Peyer's patch (tissue), 4 donors: ENCODE measurements around the gene MAN1C1. TPM values are rescaled to one million over a fixed set of nuclear protein-coding genes. Genes with fewer than 3 reads are reported as not detected.

Source experiments
- DNase-seq, 3 donors: peaks; one replicate each; pipeline ENCODE4 v3.0.0-alpha.2; 2017 to 2019
- H3K27ac ChIP-seq, 4 donors: fragments of 200-600 bp; sonication (generic); one replicate each; pipeline ENCODE4 v1.5.1; 2016 to 2019
- H3K27me3 ChIP-seq, 2 donors: fragments of 200-600 bp; sonication (generic); one replicate each; pipeline ENCODE4 v1.5.1; 2019
- H3K36me3 ChIP-seq, 3 donors: fragments of 200-600 bp; sonication (generic); one replicate each; pipeline ENCODE4 v1.5.1; 2016 to 2019
- H3K4me1 ChIP-seq, 4 donors: fragments of 200-600 bp; sonication (generic); one replicate each; pipeline ENCODE4 v1.5.1; 2016 to 2019
- H3K4me3 ChIP-seq, 4 donors: fragments of 200-600 bp; sonication (generic); 1 replicate in 3 of 4; 2 replicates in 1 of 4; pipeline ENCODE4 v1.5.1; 2016 to 2019; ENCODE audit warnings: mild to moderate bottlenecking in 1 of 4
- H3K9me3 ChIP-seq, 4 donors: fragments of 200-600 bp; sonication (generic); one replicate each; pipeline ENCODE4 v1.5.1; 2016 to 2019; ENCODE audit warnings: mild to moderate bottlenecking in 1 of 4
- POLR2A ChIP-seq, 2 donors: fragments of 450-650 bp; IDR thresholded peaks; one replicate each; pipeline ENCODE4 v1.5.1; 2017; ENCODE audit warnings: antibody characterized with exemption in 2 of 2, mild to moderate bottlenecking in 2 of 2, moderate library complexity in 2 of 2
- total RNA-seq, 4 donors: library from RNA; depleted of rRNA; stranded (reverse); fragments of >200 nt; gene quantifications; one replicate each; pipeline ENCODE4 v1.1.0, GENCODE V29; 2016
- TF ChIP-seq, protein P1 (sequence below), 6 experiments: fragments of 450-650 bp in 4 of 6; fragments of 200-600 bp in 2 of 6; sonication (generic) in 1 of 6; IDR thresholded peaks; one replicate each; pipeline ENCODE4 v1.5.1; 2017 to 2019; ENCODE audit warnings: antibody characterized with exemption in 6 of 6, mild to moderate bottlenecking in 3 of 6, moderate library complexity in 1 of 6

MAN1C1 gene
- total RNA-seq, 4 donors from 2014 or later, result 2.3 to 10.7 (median 6.7) TPM

DNA sequence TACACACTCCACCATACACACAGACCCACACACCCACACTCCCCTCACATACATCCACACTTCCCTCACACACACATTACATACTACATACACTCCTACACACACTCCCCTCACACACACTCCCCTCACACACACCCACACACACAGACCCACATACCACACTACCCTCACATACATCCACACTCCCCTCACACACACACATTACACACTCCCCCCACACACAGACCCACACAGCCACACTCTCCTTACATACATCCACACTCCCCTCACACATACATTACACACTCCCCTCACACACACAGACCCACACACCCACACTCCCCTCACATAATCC lies 150.8 kb downstream of the MAN1C1 start:
- Histone ChIP-seq H3K4me1 (peaks cover 0 to 10% (median 0%) of the 10 kb centered on the region in 4 donors), H3K36me3 (no peaks in the 10 kb centered on the region), H3K27me3 (no peaks in the 10 kb centered on the region), H3K4me3 (no peak overlapping the region), H3K9me3 (no peaks in the 10 kb centered on the region), H3K27ac (no peak overlapping the region)
- TF ChIP-seq, protein P1, sequence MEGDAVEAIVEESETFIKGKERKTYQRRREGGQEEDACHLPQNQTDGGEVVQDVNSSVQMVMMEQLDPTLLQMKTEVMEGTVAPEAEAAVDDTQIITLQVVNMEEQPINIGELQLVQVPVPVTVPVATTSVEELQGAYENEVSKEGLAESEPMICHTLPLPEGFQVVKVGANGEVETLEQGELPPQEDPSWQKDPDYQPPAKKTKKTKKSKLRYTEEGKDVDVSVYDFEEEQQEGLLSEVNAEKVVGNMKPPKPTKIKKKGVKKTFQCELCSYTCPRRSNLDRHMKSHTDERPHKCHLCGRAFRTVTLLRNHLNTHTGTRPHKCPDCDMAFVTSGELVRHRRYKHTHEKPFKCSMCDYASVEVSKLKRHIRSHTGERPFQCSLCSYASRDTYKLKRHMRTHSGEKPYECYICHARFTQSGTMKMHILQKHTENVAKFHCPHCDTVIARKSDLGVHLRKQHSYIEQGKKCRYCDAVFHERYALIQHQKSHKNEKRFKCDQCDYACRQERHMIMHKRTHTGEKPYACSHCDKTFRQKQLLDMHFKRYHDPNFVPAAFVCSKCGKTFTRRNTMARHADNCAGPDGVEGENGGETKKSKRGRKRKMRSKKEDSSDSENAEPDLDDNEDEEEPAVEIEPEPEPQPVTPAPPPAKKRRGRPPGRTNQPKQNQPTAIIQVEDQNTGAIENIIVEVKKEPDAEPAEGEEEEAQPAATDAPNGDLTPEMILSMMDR (IDR thresholded peaks at IDR 0.05), result no peak
- no peak for TF ChIP-seq POLR2A (IDR thresholded peaks at IDR 0.05)
- no peak for DNase-seq

DNA sequence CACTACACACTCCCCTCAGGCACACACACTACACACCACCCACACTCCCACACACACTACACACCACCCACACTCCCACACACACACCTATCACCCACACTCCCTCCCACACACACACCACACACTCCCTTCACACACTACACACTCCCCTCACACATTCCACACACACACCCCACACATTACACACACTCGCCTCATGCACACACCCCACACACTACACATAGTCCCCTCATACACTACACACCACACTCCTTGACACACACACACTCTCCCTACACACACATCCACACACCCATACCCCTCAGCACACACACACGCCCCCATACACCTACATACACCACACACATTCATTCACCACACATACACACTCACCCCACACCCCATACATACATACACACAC lies 152.4 kb downstream of the MAN1C1 start:
- Histone ChIP-seq H3K27ac (no peak overlapping the region), H3K9me3 (no peaks in the 10 kb centered on the region), H3K4me3 (no peak overlapping the region), H3K27me3 (no peaks in the 10 kb centered on the region), H3K36me3 (no peaks in the 10 kb centered on the region), H3K4me1 (peaks cover 0 to 17% (median under 1%) of the 10 kb centered on the region in 4 donors)
- DNase-seq, result no peak
- TF ChIP-seq, protein P1 (IDR thresholded peaks at IDR 0.05), result no peak
- TF ChIP-seq POLR2A (IDR thresholded peaks at IDR 0.05), result no peak

DNA sequence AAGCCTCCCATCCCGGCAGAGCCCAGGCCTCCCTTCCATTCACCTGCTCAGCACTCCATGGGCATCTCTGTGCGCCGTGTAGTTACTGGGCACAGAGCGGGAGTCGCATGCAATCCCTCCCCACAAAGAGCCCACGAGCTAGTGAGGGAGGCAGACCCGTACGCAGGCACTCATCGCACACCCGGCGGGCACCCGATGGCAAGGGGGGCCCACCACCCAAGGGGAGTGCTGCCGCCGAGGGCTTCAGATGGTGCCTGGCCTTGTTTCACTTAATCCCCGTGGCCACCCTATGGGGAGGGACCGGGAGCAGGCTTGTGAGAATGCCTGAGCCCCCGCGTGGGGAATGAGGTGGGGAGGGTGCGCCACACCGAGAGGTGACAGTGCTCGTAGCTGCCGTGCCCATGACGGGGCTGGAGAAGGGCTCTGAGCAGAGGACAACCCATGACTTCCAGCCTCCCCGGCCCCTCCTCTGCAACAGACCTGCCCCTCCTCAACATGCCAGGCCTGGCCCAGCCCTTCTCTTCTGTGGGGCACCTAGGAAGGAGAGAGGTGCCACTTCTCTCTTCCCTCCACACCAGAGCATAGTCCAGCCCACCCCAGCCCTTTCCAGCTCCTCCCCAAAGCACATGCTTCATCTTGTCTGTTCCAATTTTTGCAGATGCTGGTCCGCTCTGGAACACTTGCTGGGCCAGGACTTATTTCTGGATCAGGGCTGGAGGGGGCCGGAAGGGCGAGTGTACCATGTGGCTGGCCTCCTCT lies 153.2 kb downstream of the MAN1C1 start:
- DNase-seq, result no peak
- no peak overlapping the region for H3K27ac ChIP-seq
- no peaks in the 10 kb centered on the region for H3K27me3 ChIP-seq
- H3K9me3 ChIP-seq, result no peaks in the 10 kb centered on the region
- peaks cover 0 to 20% (median 6%) of the 10 kb centered on the region in 4 donors for H3K4me1 ChIP-seq
- H3K4me3 ChIP-seq, result no peak overlapping the region
- no peaks in the 10 kb centered on the region for H3K36me3 ChIP-seq
- TF ChIP-seq, protein P1 (IDR thresholded peaks at IDR 0.05), result no peak
- TF ChIP-seq POLR2A (IDR thresholded peaks at IDR 0.05), result no peak

DNA sequence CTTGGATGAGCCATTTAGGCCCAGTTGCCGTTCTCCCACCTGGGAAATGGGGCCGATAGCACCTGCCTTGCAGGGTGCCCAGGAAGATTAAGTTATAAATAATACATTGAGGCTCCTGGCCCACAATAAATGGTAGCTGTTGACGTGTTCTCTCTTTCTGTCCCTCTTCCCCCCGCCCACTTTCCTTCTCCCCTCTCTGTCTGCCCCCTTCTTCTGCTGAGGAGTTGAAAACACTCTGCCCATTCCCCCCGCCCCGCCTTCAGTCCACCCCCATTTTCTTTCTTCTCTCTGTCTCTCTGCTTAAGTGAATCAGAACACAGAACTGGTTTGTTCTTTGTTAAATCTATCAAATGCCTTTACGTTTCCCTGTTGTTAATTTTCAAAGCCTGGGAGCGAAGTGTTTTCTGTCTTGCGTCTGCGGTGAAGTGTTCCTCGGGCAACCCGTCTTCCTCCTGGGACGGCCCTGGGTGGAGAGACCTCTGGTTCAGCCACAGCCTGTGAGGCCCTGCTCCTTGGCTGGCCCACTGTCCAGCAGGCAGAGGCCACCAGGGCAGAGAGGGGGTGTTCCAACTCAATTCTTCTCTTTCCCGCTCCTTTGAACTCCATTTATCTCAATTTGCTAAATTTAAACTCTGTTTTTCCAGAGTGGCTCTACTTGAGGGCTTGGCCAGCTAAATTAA lies 154.1 kb downstream of the MAN1C1 start:
- Histone ChIP-seq H3K27ac (no peak overlapping the region), H3K4me3 (no peak overlapping the region), H3K27me3 (no peaks in the 10 kb centered on the region), H3K9me3 (no peaks in the 10 kb centered on the region), H3K4me1 (peaks cover 0 to 20% (median 9%) of the 10 kb centered on the region in 4 donors), H3K36me3 (no peaks in the 10 kb centered on the region)
- TF ChIP-seq, protein P1 (IDR thresholded peaks at IDR 0.05), result no peak
- no peak for TF ChIP-seq POLR2A (IDR thresholded peaks at IDR 0.05)
- no peak for DNase-seq

DNA sequence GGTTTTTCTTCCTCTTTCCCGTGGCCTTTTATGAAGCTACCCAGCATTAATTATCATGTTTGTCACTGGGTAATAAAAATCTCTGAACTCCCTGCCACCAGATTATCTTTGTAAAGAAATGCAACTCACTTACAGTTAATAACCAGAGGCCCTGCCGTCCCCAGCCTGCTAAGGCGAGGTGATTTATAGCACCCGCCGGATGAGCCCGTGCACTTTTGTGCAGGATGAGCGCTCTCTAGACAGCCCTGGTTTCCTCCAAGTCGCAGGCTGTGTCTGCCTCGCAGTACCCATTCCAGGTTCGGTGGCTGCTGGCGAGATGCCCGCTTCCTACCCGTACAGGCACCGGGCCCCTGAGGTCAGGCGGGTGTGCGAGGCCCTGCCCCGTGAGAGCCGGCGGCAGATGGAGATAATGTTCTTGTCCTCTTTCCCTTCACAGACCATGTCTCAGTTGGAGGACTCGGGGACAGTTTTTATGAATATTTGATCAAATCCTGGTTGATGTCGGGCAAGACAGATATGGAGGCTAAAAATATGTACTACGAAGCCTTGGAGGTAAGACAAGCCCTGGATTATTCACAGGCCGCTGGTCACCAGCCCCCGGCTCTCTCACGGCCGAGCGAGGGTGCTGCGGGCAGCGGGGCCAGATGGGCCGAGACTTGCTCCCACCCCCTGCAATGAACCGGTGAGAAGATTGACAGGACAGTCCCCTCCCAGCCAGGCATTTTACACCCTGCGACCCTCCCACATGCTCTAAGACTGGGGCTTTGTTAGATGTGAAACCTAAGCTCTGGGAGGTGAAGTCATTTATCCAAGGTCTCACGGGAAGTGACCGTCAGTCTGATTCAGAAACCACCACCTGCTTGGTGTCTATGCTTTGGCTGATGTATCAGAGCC lies 154.9 kb downstream of the MAN1C1 start:
- no peaks in the 10 kb centered on the region for H3K36me3 ChIP-seq
- peak; percentile 22 to 59 (median 59) for DNase-seq
- H3K4me1 ChIP-seq, result peaks cover 0 to 20% (median 11%) of the 10 kb centered on the region in 4 donors
- H3K27ac ChIP-seq, result no peak overlapping the region
- TF ChIP-seq, protein P1 (IDR thresholded peaks at IDR 0.05), result no peak
- no peak for TF ChIP-seq POLR2A (IDR thresholded peaks at IDR 0.05)
- H3K4me3 ChIP-seq, result no peak overlapping the region
- no peaks in the 10 kb centered on the region for H3K9me3 ChIP-seq
- H3K27me3 ChIP-seq, result no peaks in the 10 kb centered on the region
